Right lobe of liver (tissue), 6 donors: ENCODE data around the gene HOXB8. TPM values are rescaled to one million over a fixed set of nuclear protein-coding genes. Genes with fewer than 3 reads are reported as not detected.

Source experiments
- ATAC-seq, 4 donors: fragments of 200-7000 bp; cut with Tn5 transposase; one replicate each; pipeline ENCODE4 v1.9.1; 2020; ENCODE audit warnings: mild to moderate bottlenecking in 4 of 4, moderate library complexity in 4 of 4
- DNase-seq, 3 donors: peaks; one replicate each; pipeline ENCODE4 v3.0.0-alpha.2; 2020
- H3K27ac ChIP-seq, 3 donors: fragments of 200-600 bp; one replicate each; pipeline ENCODE4 v1.8.0; 2022
- H3K27me3 ChIP-seq, 2 donors: fragments of 200-600 bp; one replicate each; pipeline ENCODE4 v1.8.0; 2022
- H3K36me3 ChIP-seq, 4 donors: fragments of 200-600 bp; sonication (generic) in 1 of 4; one replicate each; pipeline versions ENCODE4 v1.5.1 to v1.8.0; 2017 to 2022; ENCODE audit warnings: control low read depth in 1 of 4
- H3K4me1 ChIP-seq, 4 donors: fragments of 200-600 bp; sonication (generic) in 1 of 4; one replicate each; pipeline versions ENCODE4 v1.5.1 to v1.8.0; 2017 to 2022; ENCODE audit warnings: control low read depth in 1 of 4
- H3K4me3 ChIP-seq, 3 donors: fragments of 200-600 bp; one replicate each; pipeline ENCODE4 v1.8.0; 2022
- H3K9me3 ChIP-seq, 4 donors: fragments of 200-600 bp; sonication (generic) in 1 of 4; one replicate each; pipeline versions ENCODE4 v1.5.1 to v1.8.0; 2017 to 2022; ENCODE audit warnings: control low read depth in 1 of 4
- POLR2A ChIP-seq: fragments of 450-650 bp; IDR thresholded peaks from one replicate; pipeline ENCODE4 v1.6.1; 2017; ENCODE audit warnings: antibody characterized with exemption, mild to moderate bottlenecking
- WGBS: methylation state at CpG from one replicate; pipeline ENCODE4 v1.1.6; 2018; ENCODE audit warnings: low coverage, low lambda C conversion rate; ENCODE audit not compliant: insufficient coverage; ENCODE audit errors: missing lambda C conversion rate; 5-methylcytosine and 5-hydroxymethylcytosine counted together
- intact Hi-C, 2 donors: fragments of 100-400 bp; cut with DNase I; formaldehyde crosslinking; loops; one replicate each; pipeline versions ENCODE4 v1.11.2 to v1.14.1; 2022
- total RNA-seq, 6 experiments: library from RNA; depleted of rRNA in 2 of 6; stranded (reverse); fragments of >200 nt in 2 of 6; fragmentation: NEBNext Ultra II Directional in 3 of 6; extraction: Animal tissue kit (Norgen Biotek cat#: 25700) in 3 of 6; gene quantifications; one replicate each; pipeline versions ENCODE4 v1.1.0 to v1.2.4, GENCODE V29; 2016 to 2023
- TF ChIP-seq, protein P1 (sequence below), 4 donors: fragments of 200-600 bp in 3 of 4; fragments of 450-650 bp in 1 of 4; IDR thresholded peaks; one replicate each; pipeline versions ENCODE4 v1.5.1 to v1.8.0; 2016 to 2022; ENCODE audit warnings: antibody characterized with exemption in 4 of 4, mild to moderate bottlenecking in 2 of 4
- donor health status: DM: no; HTN: yes; CAD: no.
- donor health status: DM: no; HTN: no; CAD: no.
- donor health status: DM: no; HTN: no; CAD: no.
- donor health status: DM: no; HTN: yes; CAD: no.
- donor health status: DM: no; HTN: yes; CAD: no.

Gene HOXB8
- total RNA-seq, 6 experiments from 2014 or later = not detected

DNA sequence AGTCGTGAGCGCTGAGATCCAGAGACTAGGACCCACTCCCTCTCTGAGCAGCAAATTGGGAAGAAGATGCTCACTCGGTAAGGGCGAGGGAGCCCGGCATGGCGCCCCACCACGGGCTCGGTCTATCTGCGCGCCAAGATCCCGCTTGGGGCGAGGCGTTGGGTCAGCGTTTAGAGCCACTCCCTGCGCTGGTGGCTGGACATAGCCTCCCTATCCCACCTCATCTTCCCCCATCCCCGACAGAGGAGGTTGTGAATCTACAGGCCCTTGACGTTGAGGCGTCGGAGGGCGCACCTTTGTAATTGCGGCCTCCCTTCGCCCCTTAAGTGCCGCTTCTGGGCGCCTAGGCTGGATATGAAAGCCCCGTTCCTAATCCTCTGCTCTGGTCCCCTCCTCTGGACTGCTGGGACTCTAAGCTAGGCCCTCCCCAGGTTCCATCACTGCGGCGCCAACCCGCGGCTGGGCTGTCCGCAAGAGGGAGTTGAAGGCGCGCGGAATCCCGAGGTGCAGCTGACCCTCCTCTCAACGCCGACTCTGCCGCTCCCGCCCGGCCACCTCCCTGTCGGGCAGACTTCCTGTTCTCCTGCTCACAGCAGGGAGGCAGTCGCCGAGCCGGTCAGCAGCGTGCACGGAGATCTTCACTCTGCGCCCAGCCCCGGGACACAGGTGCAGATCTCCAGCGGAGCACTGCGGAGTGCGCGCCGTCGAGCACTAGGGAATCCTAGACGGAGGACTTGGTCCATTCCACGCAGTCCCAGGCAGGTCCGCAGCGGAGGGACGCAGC is 27.2 kb upstream of the HOXB8 start:
- Histone ChIP-seq H3K4me1 (no peaks in the 10 kb centered on the region), H3K4me3 (no peak overlapping the region), H3K9me3 (no peaks in the 10 kb centered on the region), H3K36me3 (no peaks in the 10 kb centered on the region), H3K27ac (no peak overlapping the region), H3K27me3 (peaks cover 20 to 49% of the 10 kb centered on the region in 2 donors)
- intact Hi-C loops = no loop called here
- no peak for TF ChIP-seq POLR2A
- TF ChIP-seq, protein P1, sequence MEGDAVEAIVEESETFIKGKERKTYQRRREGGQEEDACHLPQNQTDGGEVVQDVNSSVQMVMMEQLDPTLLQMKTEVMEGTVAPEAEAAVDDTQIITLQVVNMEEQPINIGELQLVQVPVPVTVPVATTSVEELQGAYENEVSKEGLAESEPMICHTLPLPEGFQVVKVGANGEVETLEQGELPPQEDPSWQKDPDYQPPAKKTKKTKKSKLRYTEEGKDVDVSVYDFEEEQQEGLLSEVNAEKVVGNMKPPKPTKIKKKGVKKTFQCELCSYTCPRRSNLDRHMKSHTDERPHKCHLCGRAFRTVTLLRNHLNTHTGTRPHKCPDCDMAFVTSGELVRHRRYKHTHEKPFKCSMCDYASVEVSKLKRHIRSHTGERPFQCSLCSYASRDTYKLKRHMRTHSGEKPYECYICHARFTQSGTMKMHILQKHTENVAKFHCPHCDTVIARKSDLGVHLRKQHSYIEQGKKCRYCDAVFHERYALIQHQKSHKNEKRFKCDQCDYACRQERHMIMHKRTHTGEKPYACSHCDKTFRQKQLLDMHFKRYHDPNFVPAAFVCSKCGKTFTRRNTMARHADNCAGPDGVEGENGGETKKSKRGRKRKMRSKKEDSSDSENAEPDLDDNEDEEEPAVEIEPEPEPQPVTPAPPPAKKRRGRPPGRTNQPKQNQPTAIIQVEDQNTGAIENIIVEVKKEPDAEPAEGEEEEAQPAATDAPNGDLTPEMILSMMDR (IDR thresholded peaks at IDR 0.05) = no peak
- no peak for ATAC-seq
- 3% methylated on average over 8 of the region's 58 CpGs for WGBS
- DNase-seq = no peak

DNA sequence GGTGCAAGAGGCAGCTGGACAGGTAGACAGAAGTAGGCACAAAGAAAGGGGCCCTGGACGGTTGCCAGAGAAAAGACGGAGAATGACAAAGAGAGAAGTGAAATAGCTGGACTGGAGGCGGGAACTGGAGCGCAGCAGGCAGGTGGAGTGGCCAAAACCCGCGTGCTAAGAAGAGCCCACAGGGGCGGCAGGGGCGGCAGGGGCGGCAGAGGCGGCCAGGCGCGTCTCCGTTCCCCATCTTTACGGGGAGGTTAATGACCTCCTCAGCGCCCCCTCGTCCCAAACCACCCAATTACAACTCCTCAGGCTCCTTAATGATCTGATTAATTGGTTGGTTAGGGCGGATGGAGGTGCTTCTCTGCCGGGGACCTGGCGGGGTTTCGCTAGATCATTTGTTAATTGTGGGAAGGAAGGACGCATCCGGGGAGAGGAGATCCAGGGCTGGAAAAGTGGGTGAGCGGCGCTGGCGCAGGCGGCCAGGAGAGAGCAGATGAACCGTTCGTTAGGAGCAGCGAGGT is 26.5 kb upstream of the HOXB8 start:
- ATAC-seq (no peak), DNase-seq (no peak)
- Histone ChIP-seq H3K4me1 (no peaks in the 10 kb centered on the region), H3K27me3 (peaks cover 20 to 55% of the 10 kb centered on the region in 2 donors), H3K9me3 (no peaks in the 10 kb centered on the region), H3K4me3 (no peak overlapping the region), H3K27ac (no peak overlapping the region), H3K36me3 (no peaks in the 10 kb centered on the region)
- TF ChIP-seq POLR2A = no peak
- TF ChIP-seq, protein P1 (IDR thresholded peaks at IDR 0.05) = no peak
- intact Hi-C loops = no loop called here
- WGBS = 5% methylated on average over 25 of the region's 29 CpGs

DNA sequence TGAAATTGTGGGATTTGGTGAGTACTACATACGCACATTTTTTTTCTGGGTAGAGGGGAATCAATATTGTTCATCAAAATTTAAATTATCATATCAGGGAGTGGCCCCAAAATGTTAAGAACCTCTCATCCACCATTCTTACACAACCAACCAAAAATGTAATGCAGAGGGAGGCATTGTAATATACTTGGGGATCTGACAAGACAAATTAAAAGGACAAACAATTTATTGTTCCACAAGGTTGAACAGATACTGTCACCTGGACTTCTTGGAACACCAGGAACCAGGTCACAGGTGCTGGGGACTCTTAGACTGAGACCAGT is 25.7 kb upstream of the HOXB8 start:
- intact Hi-C loops = no loop called here
- Histone ChIP-seq H3K27me3 (peaks cover 15 to 55% of the 10 kb centered on the region in 2 donors), H3K9me3 (no peaks in the 10 kb centered on the region), H3K27ac (no peak overlapping the region), H3K4me1 (no peaks in the 10 kb centered on the region), H3K4me3 (no peak overlapping the region), H3K36me3 (no peaks in the 10 kb centered on the region)
- 25% methylated on average over 1 of the region's 1 CpG for WGBS
- ATAC-seq = no peak
- no peak for DNase-seq
- TF ChIP-seq, protein P1 (IDR thresholded peaks at IDR 0.05) = no peak
- no peak for TF ChIP-seq POLR2A

GRCh38 chr17:48639982-48640857 is 25.1 kb upstream of the HOXB8 start:
- H3K27ac ChIP-seq = no peak overlapping the region
- no peak for DNase-seq
- TF ChIP-seq POLR2A = no peak
- TF ChIP-seq, protein P1 (IDR thresholded peaks at IDR 0.05) = no peak
- H3K36me3 ChIP-seq = no peaks in the 10 kb centered on the region
- no peaks in the 10 kb centered on the region for H3K9me3 ChIP-seq
- WGBS = 27% methylated on average over 6 of the region's 6 CpGs
- peaks cover 11 to 55% of the 10 kb centered on the region in 2 donors for H3K27me3 ChIP-seq
- intact Hi-C loops = no loop called here
- H3K4me1 ChIP-seq = no peaks in the 10 kb centered on the region
- no peak overlapping the region for H3K4me3 ChIP-seq
- ATAC-seq = no peak
